Stimulated activated CD8-positive, alpha-beta memory T cell treated with anti-CD3 and anti-CD28 coated beads, Interleukin-7, amount 100 ng/mL, for 24 hours (primary cell): ENCODE data around the gene VPS51.
A peak's percentile ranks its signal among the peaks of the same experiment; 100 is the strongest.

Experiments used
- DNase-seq: peaks from one replicate; pipeline ENCODE4 v3.0.0-alpha.2; 2020; ENCODE audit warnings: low read depth

Gene VPS51

DNA sequence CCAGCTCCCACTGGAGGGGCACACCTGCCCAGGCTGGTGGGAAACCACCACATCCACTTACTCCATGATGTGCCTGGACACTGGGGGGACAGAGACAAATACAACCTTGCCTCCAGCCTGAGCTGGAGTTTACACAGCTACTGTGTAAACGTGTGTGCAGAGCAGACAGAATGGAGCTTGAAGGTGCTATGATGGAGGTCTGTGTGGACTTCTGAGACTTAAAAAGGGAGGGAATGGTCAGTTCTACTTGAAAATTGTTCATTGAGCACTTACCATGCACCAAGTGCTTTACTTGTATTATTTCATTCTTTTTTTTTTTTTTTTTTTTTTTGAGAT is 23.4 kb upstream of the VPS51 start:
- no peak for DNase-seq

DNA sequence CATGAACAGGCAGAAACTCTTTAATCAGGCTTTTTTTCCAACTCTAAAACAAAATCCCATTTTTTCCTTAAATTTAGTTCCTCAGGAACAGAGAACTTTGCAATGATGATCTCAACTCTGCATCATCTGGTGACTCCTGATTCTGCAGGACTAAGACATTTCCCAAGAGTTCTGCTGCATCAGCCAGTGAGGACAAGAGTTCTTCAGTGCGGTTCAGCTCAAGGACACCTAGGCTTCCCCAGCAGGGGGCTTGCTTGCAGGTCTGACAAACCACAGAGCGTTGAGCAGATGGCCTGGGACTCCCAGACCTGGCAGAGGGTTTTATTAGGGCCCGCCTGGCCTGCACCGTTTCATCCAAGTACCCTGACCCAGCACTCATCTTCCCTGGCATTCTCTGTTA is 18.6 kb upstream of the VPS51 start:
- no peak for DNase-seq

GRCh38 chr11:65078151-65078550 is 17.9 kb upstream of the VPS51 start:
- DNase-seq: peak; percentile 40

- no peak for DNase-seq
These were observed 17.1 kb upstream of the VPS51 start for GRCh38 chr11:65078786-65079342.

DNA sequence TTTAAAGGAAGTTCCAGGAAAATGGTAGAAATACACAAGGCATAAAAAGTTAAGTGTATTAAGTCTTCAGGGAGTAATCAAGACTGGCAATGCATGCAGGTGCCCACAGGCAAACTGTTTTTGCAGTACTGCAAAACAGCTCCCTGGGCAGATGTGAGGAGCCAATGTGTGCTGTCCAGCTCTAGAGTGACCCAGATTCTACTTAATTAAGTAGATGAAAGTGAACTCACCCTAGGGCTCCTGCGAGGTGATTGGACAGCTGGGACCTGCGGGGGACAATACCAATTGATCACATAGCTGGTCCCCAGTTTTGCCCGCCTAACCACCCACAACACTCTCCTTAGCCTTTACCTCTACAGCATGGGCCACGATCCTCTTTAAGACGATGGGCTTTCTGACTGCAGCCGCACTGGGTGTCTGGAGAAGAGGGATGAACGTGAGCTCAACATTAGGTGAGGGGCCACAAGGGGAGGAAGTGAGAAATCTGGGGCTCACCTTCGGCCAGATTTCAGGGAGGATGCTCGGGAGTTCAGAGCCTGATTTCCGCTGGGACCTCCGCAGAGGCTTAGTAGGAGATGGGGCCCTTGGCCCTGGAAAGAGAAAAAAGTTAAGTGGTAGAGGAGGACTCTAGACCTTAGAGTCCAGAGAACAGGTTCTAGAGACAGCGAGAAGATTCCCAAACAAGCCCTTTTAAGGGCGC is 12.7 kb upstream of the VPS51 start:
- DNase-seq: no peak

- peak; percentile 93 for DNase-seq
These were observed 12.0 kb upstream of the VPS51 start, which contains the start of the genes CDCA5 and ZFPL1 for GRCh38 chr11:65083834-65084597. Gene CDCA5, minus strand, starts transcription at chr11:65084040. Its CDS starts 62 bp downstream, at chr11:65083978. Gene ZFPL1, plus strand, starts transcription at chr11:65084222. Its CDS starts 477 bp downstream, at chr11:65084699.

DNA sequence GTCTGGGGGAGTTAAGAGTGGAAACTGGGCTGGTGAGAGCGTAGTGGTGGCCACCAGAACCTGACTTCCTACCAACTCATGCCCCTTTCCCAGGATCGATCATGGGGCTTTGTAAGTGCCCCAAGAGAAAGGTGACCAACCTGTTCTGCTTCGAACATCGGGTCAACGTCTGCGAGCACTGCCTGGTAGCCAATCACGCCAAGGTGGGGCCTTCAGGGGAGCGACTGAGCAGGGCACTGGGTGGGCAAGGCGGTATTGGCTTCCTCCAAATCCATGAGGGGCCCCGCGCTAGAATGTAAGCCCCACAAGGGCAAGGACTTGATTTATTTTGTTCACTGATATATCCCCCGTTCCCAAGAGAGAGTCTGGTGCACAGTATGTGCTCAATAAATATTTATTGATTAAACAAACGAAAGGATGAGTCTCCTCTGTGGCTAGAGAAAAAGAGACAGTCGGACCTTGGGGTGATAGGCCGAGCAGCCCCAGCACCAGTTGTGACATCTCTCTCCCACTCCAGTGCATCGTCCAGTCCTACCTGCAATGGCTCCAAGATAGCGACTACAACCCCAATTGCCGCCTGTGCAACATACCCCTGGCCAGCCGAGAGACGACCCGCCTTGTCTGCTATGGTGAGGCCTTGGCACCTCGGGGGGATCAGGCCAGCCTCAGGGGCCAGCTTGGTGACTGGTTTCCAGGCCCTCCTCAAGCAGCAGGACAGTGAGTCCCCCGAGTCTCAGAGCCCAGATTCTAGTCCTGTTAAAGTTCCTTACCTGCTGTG is 11.2 kb upstream of the VPS51 start:
- no peak for DNase-seq

DNA sequence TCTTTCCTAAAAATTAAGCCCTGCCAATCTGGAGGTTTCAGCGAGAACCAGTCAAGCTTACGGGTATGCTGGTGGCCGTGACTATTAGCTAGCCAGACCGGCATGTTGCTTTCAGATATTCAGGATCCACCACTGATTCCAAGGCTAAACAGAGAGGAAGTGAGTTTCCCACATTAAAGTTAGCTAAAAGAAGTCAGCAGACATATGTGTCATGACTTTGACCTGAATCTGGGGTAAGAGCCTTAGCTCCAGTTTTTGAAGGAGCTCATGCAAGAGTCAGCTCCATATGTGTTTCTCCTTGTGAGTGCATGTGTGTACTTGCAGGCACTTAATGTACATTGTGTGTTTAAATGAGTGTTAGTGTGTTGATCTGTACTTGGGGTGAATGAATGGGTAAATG is 10.6 kb upstream of the VPS51 start:
- no peak for DNase-seq

DNA sequence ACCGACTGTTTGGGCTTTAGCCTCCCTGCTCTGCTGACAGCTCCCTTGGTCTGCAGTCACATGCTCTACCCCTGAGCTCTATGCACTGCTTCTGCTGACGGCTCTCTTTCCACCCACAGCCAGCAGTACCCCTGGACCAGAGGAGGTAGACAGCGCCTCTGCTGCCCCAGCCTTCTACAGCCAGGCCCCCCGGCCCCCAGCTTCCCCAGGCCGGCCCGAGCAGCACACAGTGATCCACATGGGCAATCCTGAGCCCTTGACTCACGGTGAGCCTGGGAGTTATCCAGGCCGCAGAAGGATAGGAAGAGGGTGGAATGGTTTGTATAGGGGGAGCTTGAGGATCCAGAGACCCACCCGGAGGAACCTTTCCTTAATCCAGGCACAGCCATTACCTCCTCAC is 9.2 kb upstream of the VPS51 start:
- no peak for DNase-seq

GRCh38 chr11:65087216-65087615 is 8.8 kb upstream of the VPS51 start:
- DNase-seq: no peak

DNA sequence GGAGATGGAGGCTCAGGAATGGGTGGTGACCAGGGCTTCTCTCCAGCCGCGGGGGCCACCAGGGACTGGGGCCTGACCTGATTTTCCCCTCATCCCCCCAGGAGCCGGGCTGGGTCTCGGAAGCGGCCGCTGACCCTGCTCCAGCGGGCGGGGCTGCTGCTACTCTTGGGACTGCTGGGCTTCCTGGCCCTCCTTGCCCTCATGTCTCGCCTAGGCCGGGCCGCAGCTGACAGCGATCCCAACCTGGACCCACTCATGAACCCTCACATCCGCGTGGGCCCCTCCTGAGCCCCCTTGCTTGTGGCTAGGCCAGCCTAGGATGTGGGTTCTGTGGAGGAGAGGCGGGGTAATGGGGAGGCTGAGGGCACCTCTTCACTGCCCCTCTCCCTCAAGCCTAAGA is 8.2 kb upstream of the VPS51 start:
- no peak for DNase-seq

GRCh38 chr11:65089621-65090020 is 6.4 kb upstream of the VPS51 start:
- DNase-seq: no peak

- DNase-seq: no peak
These were observed 5.4 kb upstream of the VPS51 start for GRCh38 chr11:65090628-65091027.

DNA sequence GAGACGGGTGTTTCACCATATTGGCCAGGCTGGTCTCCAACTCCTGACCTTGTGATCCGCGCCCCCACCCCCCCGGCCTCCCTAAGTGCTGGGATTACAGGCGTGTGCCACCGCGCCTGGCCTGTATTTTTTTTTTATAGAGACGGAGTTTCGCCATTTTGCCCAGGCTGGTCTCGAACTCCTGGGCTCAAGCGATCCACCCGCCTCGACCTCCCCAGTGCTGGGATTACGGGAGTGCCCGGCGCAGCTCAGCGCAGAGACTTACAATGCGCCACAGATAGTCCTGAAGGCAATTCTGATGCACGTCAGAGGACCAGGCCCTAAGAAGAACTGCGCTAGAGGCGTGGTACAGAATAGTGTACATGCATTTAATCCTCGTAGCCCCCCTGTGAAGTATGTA is 587 bp upstream of the VPS51 start:
- DNase-seq: no peak

GRCh38 chr11:65096926-65097325 is 912 bp downstream of the VPS51 start:
- no peak for DNase-seq

- no peak for DNase-seq
These were observed 4.8 kb downstream of the VPS51 start for GRCh38 chr11:65100674-65101350.

DNA sequence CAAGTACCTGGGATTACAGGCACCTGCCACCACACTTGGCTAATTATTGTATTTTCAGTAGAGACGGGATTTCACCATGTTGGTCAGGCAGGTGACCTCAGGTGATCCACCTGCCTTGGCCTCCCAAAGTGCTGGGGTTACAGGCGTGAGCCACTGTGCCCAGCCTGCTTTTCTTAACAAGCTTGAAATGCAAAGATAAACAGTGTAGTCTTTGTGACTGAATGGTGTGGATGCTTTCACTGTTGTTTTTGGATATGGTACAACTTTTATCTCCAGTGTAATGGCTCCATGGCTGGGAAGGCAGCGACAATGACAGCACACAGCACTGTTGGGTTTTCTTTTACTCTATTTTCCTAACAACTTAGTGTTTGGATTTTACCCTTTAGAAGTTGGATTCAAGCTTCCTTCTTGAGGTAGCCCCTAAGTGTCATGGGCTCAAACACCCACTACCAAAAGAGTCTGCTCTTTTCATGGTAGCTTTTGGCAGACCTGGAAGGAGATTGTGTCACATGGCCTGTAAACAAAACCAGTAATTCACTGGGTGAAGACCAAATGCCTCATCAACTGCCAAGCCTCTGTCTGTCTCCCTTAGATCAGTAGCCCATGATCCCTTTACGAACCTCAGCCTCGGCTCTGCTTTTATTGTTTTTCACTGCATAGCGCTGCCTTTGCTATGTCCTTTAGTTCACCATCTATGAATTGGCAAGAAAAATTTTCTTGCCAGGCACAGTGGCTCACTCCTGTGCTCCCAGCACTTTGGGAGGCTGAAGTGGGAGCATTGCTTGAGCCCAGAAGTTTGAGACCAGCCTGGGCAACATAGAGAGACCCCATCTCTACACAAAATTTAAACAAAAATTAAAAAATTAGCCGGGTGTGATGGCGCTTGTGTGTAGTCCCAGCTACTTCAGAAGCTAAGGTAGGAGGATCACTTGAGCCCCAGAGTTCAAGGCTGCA is 6.4 kb downstream of the VPS51 start:
- DNase-seq: no peak

GRCh38 chr11:65103476-65103875 is 7.5 kb downstream of the VPS51 start:
- DNase-seq: no peak

DNA sequence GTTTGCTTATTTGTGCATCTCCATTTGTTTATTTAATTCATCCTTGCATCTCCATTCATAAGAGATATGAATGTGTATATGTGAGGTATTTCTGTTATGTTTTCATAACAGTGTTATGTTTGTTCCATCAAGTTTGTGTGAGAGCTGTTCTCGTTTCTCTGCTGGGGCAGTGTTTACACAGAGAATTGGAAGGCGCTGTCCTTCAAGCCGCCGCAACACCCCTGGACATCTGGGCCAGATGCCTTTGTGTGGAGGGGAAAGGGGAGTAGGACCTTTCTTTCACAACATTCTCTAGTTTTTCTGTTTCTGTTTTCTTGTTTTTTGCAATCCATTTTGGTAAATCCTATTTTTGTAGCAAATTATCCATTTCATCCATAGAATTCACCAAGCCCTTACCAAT is 8.6 kb downstream of the VPS51 start:
- no peak for DNase-seq

GRCh38 chr11:65107078-65107477 is 11.1 kb downstream of the VPS51 start:
- no peak for DNase-seq
